ENCODE results near the gene PROC.
"Not testable (repeated sequence)": the region's sequence is repeated elsewhere in the genome, so short reads cannot be mapped to it uniquely, and the experiment has no call there.

DNA sequence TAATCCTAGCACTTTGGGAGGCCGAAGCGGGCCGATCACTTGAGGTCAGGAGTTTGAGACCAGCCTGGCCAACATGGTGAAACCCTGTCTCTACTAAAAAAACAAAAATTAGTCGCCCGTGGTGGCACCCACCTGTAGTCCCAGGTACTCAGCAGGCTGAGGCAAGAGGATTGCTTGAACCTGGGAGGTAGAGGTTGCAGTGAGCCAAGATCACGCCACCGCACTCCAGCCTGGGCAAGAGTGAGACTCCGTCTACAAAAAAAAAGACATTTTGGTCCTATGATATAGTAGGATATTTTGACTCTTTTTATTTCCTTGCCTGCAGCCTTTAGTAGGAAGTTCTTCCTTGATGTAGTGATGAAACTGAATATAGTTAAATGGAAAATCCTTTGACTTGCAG lies 8.5 kb upstream of the PROC start:
- not testable (repeated sequence) for TF ChIP-seq SUZ12 (IDR thresholded peaks at IDR 0.05; ENCODE audit: extremely low read depth, insufficient read depth, insufficient read length); ZNF274 (IDR thresholded peaks at IDR 0.05; ENCODE audit: low read depth, low read length)

Data from NT2/D1 (cell line).